Ovary (tissue), 3 donors: Measurements from ENCODE around the gene NFYC.

Experiments
- CTCF ChIP-seq, 3 donors: fragments of 450-650 bp in 2 of 3; fragments of 200-600 bp in 1 of 3; IDR thresholded peaks; one replicate each; pipeline versions ENCODE4 v1.5.1 to v1.8.0; 2016 to 2022; ENCODE audit warnings: antibody characterized with exemption in 3 of 3, mild to moderate bottlenecking in 1 of 3
- EP300 ChIP-seq: sonication (generic); formaldehyde crosslinking; IDR thresholded peaks from one replicate; pipeline ENCODE4 v1.6.1; 2017; ENCODE audit warnings: antibody characterized with exemption
- POLR2A ChIP-seq: fragments of 450-650 bp; IDR thresholded peaks from one replicate; pipeline ENCODE4 v1.6.1; 2017; ENCODE audit warnings: antibody characterized with exemption, mild to moderate bottlenecking, moderate library complexity
- donor health status: DM: no; HTN: no; CAD: no.

DNA sequence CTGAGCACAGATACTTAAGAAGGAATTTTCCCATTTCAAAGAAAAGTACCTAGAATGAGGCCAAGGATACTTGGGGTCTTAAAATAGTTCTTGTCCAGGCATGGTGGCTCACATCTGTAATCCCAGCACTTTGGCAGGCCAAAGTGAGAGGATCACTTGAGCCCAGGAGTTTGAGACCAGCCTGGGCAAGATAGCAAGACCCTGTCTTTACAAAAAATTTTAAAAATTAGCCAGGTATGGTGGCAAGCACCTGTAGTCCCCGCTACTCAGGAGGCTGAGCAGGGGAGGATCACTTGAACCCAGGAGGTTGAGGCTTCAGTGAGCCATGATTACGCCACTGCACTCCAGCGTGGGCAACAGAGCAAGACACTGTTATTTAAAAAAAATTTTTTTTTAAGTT is 29.0 kb downstream of the NFYC start:
- TF ChIP-seq EP300 = no peak
- no peak for TF ChIP-seq POLR2A
- no peak for TF ChIP-seq CTCF (IDR thresholded peaks at IDR 0.05)
